Activated CD8-positive, alpha-beta memory T cell treated with anti-CD3 and anti-CD28 coated beads, Interleukin-2, amount 50 U/mL, for 1 hour (primary cell): ENCODE measurements around the gene VSIG10.
"Not testable (repeated sequence)": the region's sequence is repeated elsewhere in the genome, so short reads cannot be mapped to it uniquely, and the experiment has no call there.

ENCODE experiments used
- DNase-seq: peaks from one replicate; pipeline ENCODE4 v3.0.0-alpha.2; 2020; ENCODE audit errors: extremely low read depth

VSIG10 gene

GRCh38 chr12:118033902-118034301 is 69.9 kb downstream of the VSIG10 start:
- no peak for DNase-seq

GRCh38 chr12:118033323-118033722 is 70.5 kb downstream of the VSIG10 start:
- DNase-seq, result no peak

GRCh38 chr12:118032188-118032587 is 71.6 kb downstream of the VSIG10 start:
- DNase-seq, result no peak

- no peak for DNase-seq
Observed at GRCh38 chr12:118029166-118029565, 74.6 kb downstream of the VSIG10 start.

GRCh38 chr12:118025168-118025567 is 78.6 kb downstream of the VSIG10 start:
- no peak for DNase-seq

GRCh38 chr12:118023301-118023860 is 80.4 kb downstream of the VSIG10 start:
- DNase-seq, result no peak

- DNase-seq, result no peak
Observed at GRCh38 chr12:118022728-118023109, 81.1 kb downstream of the VSIG10 start.

GRCh38 chr12:118022097-118022727 is 81.6 kb downstream of the VSIG10 start:
- DNase-seq, result not testable (repeated sequence)

- DNase-seq, result no peak
Observed at GRCh38 chr12:118020036-118020435, 83.8 kb downstream of the VSIG10 start.

GRCh38 chr12:118017926-118018325 is 85.9 kb downstream of the VSIG10 start:
- DNase-seq, result no peak

GRCh38 chr12:118016424-118017264 is 87.2 kb downstream of the VSIG10 start, which contains the start of gene RFC5:
RFC5 (plus strand) TSS chr12:118016703; CDS start chr12:118016828, 125 bp downstream.
- peak; percentile 92 for DNase-seq

- DNase-seq, result no peak
Observed at GRCh38 chr12:118015944-118016343, 87.9 kb downstream of the VSIG10 start.

GRCh38 chr12:118015306-118015705 is 88.5 kb downstream of the VSIG10 start:
- no peak for DNase-seq
